CD4-positive, alpha-beta memory T cell (primary cell): Measurements from ENCODE around the gene DSC2. TPM values are rescaled to one million over a fixed set of nuclear protein-coding genes. Genes with fewer than 3 reads are reported as not detected.

Experiments
- CTCF ChIA-PET: fragments of 350-600 bp; sonication (Branson Sonifier 250); formaldehyde crosslinking; loops from one replicate; lab custom pipeline; 2021; ENCODE audit warnings: inconsistent platforms; ENCODE audit not compliant: partially characterized antibody; lab: Charles Lee
- POLR2A ChIA-PET: fragments of 350-600 bp; sonication (Branson Sonifier 250); formaldehyde crosslinking; loops from one replicate; lab custom pipeline; 2021; ENCODE audit not compliant: partially characterized antibody; lab: Charles Lee
- DNase-seq, 5 donors: peaks; one replicate each; pipeline versions ENCODE4 v3.0.0 to v3.0.0-alpha.2; 2020 to 2022; ENCODE audit warnings: mixed read lengths in 1 of 5
- H3K27ac ChIP-seq: one replicate; pipeline ENCODE4 v1.7.0; 2013; ENCODE audit warnings: low read depth, low read length
- H3K27me3 ChIP-seq: 2 replicates; pipeline ENCODE4 v1.7.0; 2013; ENCODE audit warnings: mild to moderate bottlenecking, low read length, moderate library complexity; ENCODE audit not compliant: insufficient read depth
- H3K36me3 ChIP-seq: 2 replicates; pipeline ENCODE4 v1.7.0; 2013; ENCODE audit warnings: mild to moderate bottlenecking, low read length, moderate library complexity; ENCODE audit not compliant: insufficient read depth
- H3K4me1 ChIP-seq: 2 replicates; pipeline ENCODE4 v1.7.0; 2013; ENCODE audit warnings: mild to moderate bottlenecking, low read length, moderate library complexity; ENCODE audit not compliant: insufficient read depth
- H3K4me3 ChIP-seq, 2 donors: one replicate each; pipeline ENCODE4 v1.7.0; 2013; ENCODE audit warnings: low read length in 2 of 2, mild to moderate bottlenecking in 1 of 2
- H3K9me3 ChIP-seq, 2 donors: one replicate each; pipeline ENCODE4 v1.7.0; 2013; ENCODE audit warnings: low read length in 2 of 2, control low read depth in 1 of 2; ENCODE audit not compliant: control insufficient read depth in 1 of 2
- H3K27ac Mint-ChIP-seq, 7 donors: one replicate each; pipeline ENCODE4 v1.8.0; 2020 to 2021; ENCODE audit warnings: mixed read lengths in 7 of 7, mild to moderate bottlenecking in 6 of 7, inconsistent platforms in 3 of 7, moderate library complexity in 3 of 7
- H3K27me3 Mint-ChIP-seq, 2 donors: one replicate each; pipeline ENCODE4 v1.8.0; 2020 to 2021; ENCODE audit warnings: mixed read lengths in 2 of 2
- H3K36me3 Mint-ChIP-seq, 2 donors: one replicate each; pipeline ENCODE4 v1.8.0; 2020 to 2021; ENCODE audit warnings: mixed read lengths in 2 of 2, inconsistent platforms in 1 of 2, mild to moderate bottlenecking in 1 of 2
- H3K4me1 Mint-ChIP-seq, 4 donors: one replicate each; pipeline ENCODE4 v1.8.0; 2020 to 2021; ENCODE audit warnings: mixed read lengths in 4 of 4, mild to moderate bottlenecking in 1 of 4
- H3K4me3 Mint-ChIP-seq, 8 donors: one replicate each; pipeline ENCODE4 v1.8.0; 2020 to 2021; ENCODE audit warnings: mixed read lengths in 8 of 8, mild to moderate bottlenecking in 7 of 8, moderate library complexity in 6 of 8, inconsistent platforms in 3 of 8
- H3K9me3 Mint-ChIP-seq, 8 donors: one replicate each; pipeline ENCODE4 v1.8.0; 2020 to 2021; ENCODE audit warnings: mixed read lengths in 8 of 8, mild to moderate bottlenecking in 5 of 8, inconsistent platforms in 3 of 8, moderate library complexity in 1 of 8
- intact Hi-C: fragments of 100-400 bp; cut with micrococcal nuclease; formaldehyde crosslinking; loops from one replicate; pipeline ENCODE4 v1.15.1; 2023
- polyA plus RNA-seq, 2 donors: library from polyadenylated mRNA; unstranded; fragments of 300-500 nt; fragmentation: Illumina TruSeq; gene quantifications; one replicate each; pipeline ENCODE4 v1.2.3, GENCODE V29; 2021
- total RNA-seq, 2 experiments: library from RNA; stranded (reverse); gene quantifications; one replicate each; pipeline ENCODE4 v1.2.3, GENCODE V29; 2021

Gene DSC2
- total and polyA plus RNA-seq, 4 experiments from 2014 or later = not detected

- intact Hi-C loops = no loop called here
- no peaks in the 10 kb centered on the region for H3K27me3 ChIP-seq
- ChIA-PET CTCF (no interaction called here), POLR2A (no interaction called here)
- Mint-ChIP-seq H3K27me3 (peaks cover 12 to 21% of the 10 kb centered on the region in 2 donors), H3K27ac (no peak overlapping the region), H3K4me3 (no peak overlapping the region), H3K4me1 (peaks cover 0 to 1% (median 0%) of the 10 kb centered on the region in 4 donors), H3K36me3 (peaks cover 0 to 4% of the 10 kb centered on the region in 2 donors), H3K9me3 (peaks cover 0 to 36% (median 23%) of the 10 kb centered on the region in 8 donors)
- H3K36me3 ChIP-seq = no peaks in the 10 kb centered on the region
- H3K27ac ChIP-seq = no peak overlapping the region
- no peak overlapping the region for H3K4me3 ChIP-seq
- H3K9me3 ChIP-seq = peaks cover 0 to 3% of the 10 kb centered on the region in 2 donors
- DNase-seq = no peak
- no peaks in the 10 kb centered on the region for H3K4me1 ChIP-seq
These were observed 57.3 kb downstream of the DSC2 start for GRCh38 chr18:31044926-31045325.

GRCh38 chr18:31043709-31044108 is 58.5 kb downstream of the DSC2 start:
- H3K4me1 ChIP-seq = no peaks in the 10 kb centered on the region
- Mint-ChIP-seq H3K36me3 (peaks cover 0 to 4% of the 10 kb centered on the region in 2 donors), H3K9me3 (peaks cover 0 to 38% (median 20%) of the 10 kb centered on the region in 8 donors), H3K4me1 (peaks cover 0 to 1% (median 0%) of the 10 kb centered on the region in 4 donors), H3K27ac (no peak overlapping the region), H3K4me3 (no peak overlapping the region), H3K27me3 (peaks cover 12 to 21% of the 10 kb centered on the region in 2 donors)
- H3K9me3 ChIP-seq = peaks cover 0 to 3% of the 10 kb centered on the region in 2 donors
- DNase-seq = no peak
- ChIA-PET POLR2A (no interaction called here), CTCF (no interaction called here)
- no peak overlapping the region for H3K27ac ChIP-seq
- no peaks in the 10 kb centered on the region for H3K36me3 ChIP-seq
- intact Hi-C loops = no loop called here
- no peaks in the 10 kb centered on the region for H3K27me3 ChIP-seq
- H3K4me3 ChIP-seq = no peak overlapping the region

- Histone ChIP-seq H3K27ac (no peak within 1 kb of the TSS), H3K9me3 (peaks cover 0 to 3% of the 10 kb centered on the region in 2 donors), H3K4me3 (no peak within 1 kb of the TSS), H3K4me1 (no peaks in the 10 kb centered on the region), H3K36me3 (no peaks in the 10 kb centered on the region), H3K27me3 (no peaks in the 10 kb centered on the region)
- intact Hi-C loops = no loop called here
- peaks cover 0 to 1% (median 0%) of the 10 kb centered on the region in 4 donors for H3K4me1 Mint-ChIP-seq
- POLR2A ChIA-PET = no interaction called here
- DNase-seq = no peak
- H3K36me3 Mint-ChIP-seq = peaks cover 0 to 4% of the 10 kb centered on the region in 2 donors
- CTCF ChIA-PET = no interaction called here
- H3K27ac Mint-ChIP-seq = no peak within 1 kb of the TSS
- peak within 1 kb of the TSS in 2 of 8 donors; percentile 24 to 55 for H3K4me3 Mint-ChIP-seq
- peaks cover 12 to 21% of the 10 kb centered on the region in 2 donors for H3K27me3 Mint-ChIP-seq
- peaks cover 0 to 38% (median 20%) of the 10 kb centered on the region in 8 donors for H3K9me3 Mint-ChIP-seq
These were observed 59.6 kb downstream of the DSC2 start, which contains the start of gene DSC3 for GRCh38 chr18:31042406-31043181. Gene DSC3 (minus strand): TSS chr18:31042742. CDS start chr18:31042660, 82 bp downstream.

GRCh38 chr18:31042084-31042405 is 60.2 kb downstream of the DSC2 start:
- Histone ChIP-seq H3K4me1 (no peaks in the 10 kb centered on the region), H3K27ac (no peak overlapping the region), H3K27me3 (no peaks in the 10 kb centered on the region), H3K36me3 (no peaks in the 10 kb centered on the region), H3K4me3 (no peak overlapping the region), H3K9me3 (peaks cover 0 to 3% of the 10 kb centered on the region in 2 donors)
- Mint-ChIP-seq H3K27me3 (peaks cover 12 to 21% of the 10 kb centered on the region in 2 donors), H3K4me1 (peaks cover 0 to 1% (median 0%) of the 10 kb centered on the region in 4 donors), H3K27ac (no peak overlapping the region), H3K9me3 (peaks cover 0 to 38% (median 20%) of the 10 kb centered on the region in 8 donors), H3K4me3 (no peak overlapping the region), H3K36me3 (peaks cover 0 to 4% of the 10 kb centered on the region in 2 donors)
- DNase-seq = no peak
- CTCF ChIA-PET = interaction anchor here (1.0 kb wide), 1 partner anchor 9 kb away, joined by 3 read pairs; no protein-coding TSS in a partner anchor
- POLR2A ChIA-PET = no interaction called here
- intact Hi-C loops = no loop called here

- intact Hi-C loops = no loop called here
- peaks cover 0 to 36% (median 20%) of the 10 kb centered on the region in 8 donors for H3K9me3 Mint-ChIP-seq
- peak overlapping the region in 2 of 8 donors; percentile 24 to 55 for H3K4me3 Mint-ChIP-seq
- peaks cover 0 to 4% of the 10 kb centered on the region in 2 donors for H3K36me3 Mint-ChIP-seq
- H3K27ac Mint-ChIP-seq = no peak overlapping the region
- POLR2A ChIA-PET = no interaction called here
- Histone ChIP-seq H3K4me3 (no peak overlapping the region), H3K4me1 (no peaks in the 10 kb centered on the region), H3K36me3 (no peaks in the 10 kb centered on the region), H3K27ac (no peak overlapping the region), H3K27me3 (no peaks in the 10 kb centered on the region), H3K9me3 (peaks cover 0 to 3% of the 10 kb centered on the region in 2 donors)
- H3K4me1 Mint-ChIP-seq = peaks cover 0 to 1% (median 0%) of the 10 kb centered on the region in 4 donors
- H3K27me3 Mint-ChIP-seq = peaks cover 12 to 21% of the 10 kb centered on the region in 2 donors
- CTCF ChIA-PET = interaction anchor here (1.0 kb wide), 1 partner anchor 9 kb away, joined by 3 read pairs; no protein-coding TSS in a partner anchor
- no peak for DNase-seq
These were observed 60.7 kb downstream of the DSC2 start for GRCh38 chr18:31041271-31042083.

GRCh38 chr18:31040686-31041270 is 61.4 kb downstream of the DSC2 start:
- Histone ChIP-seq H3K4me3 (no peak overlapping the region), H3K36me3 (no peaks in the 10 kb centered on the region), H3K9me3 (peaks cover 0 to 3% of the 10 kb centered on the region in 2 donors), H3K27ac (no peak overlapping the region), H3K4me1 (no peaks in the 10 kb centered on the region), H3K27me3 (no peaks in the 10 kb centered on the region)
- no peak overlapping the region for H3K27ac Mint-ChIP-seq
- H3K4me3 Mint-ChIP-seq = no peak overlapping the region
- intact Hi-C loops = no loop called here
- POLR2A ChIA-PET = no interaction called here
- peaks cover 12 to 21% of the 10 kb centered on the region in 2 donors for H3K27me3 Mint-ChIP-seq
- CTCF ChIA-PET = interaction anchor here (1.0 kb wide), 1 partner anchor 10 kb away, joined by 3 read pairs; no protein-coding TSS in a partner anchor
- peaks cover 0 to 4% of the 10 kb centered on the region in 2 donors for H3K36me3 Mint-ChIP-seq
- DNase-seq = no peak
- H3K9me3 Mint-ChIP-seq = peaks cover 0 to 33% (median 22%) of the 10 kb centered on the region in 8 donors
- peaks cover 0 to 1% (median 0%) of the 10 kb centered on the region in 4 donors for H3K4me1 Mint-ChIP-seq
